ENCODE measurements around the gene AURKA.

DNA sequence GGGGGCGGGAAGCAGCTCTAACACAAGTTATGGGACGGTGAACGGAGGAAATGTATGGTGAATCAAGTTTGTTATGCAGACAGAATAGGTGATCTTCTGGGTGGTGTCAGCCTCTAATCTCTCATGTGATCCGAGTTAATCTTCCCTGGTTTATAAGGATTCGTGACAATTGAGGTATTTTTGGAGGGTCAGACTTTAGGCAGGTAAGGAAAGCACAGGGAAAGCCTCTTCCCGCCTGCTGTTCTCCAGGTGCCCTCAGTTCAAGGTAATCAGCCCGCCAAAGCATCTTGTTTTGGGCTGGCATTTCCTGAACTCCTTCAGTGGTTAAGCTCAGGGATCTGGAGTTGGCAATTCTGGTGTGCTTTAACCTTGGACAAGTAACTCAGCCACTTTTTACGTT, 1.6 kb upstream of the AURKA start:
- TF ChIP-seq POLR2AphosphoS5 (IDR thresholded peaks at IDR 0.05; ENCODE audit: low read depth, low read length) (no peak), TAF1 (IDR thresholded peaks at IDR 0.05; ENCODE audit: borderline replicate concordance, low read depth, low read length) (no peak)
